HepG2 (cell line): ENCODE data around the gene HTR7.

Experiments used
- ARID2 ChIP-seq: sonication (generic); formaldehyde crosslinking; IDR thresholded peaks from 2 replicates; pipeline ENCODE4 v1.8.1; 2022; ENCODE audit warnings: mild to moderate bottlenecking, missing genetic modification reagents, borderline replicate concordance
- BRCA1 ChIP-seq: sonication (generic); formaldehyde crosslinking; IDR thresholded peaks from 2 replicates; pipeline ENCODE4 v1.4.0; 2020; ENCODE audit warnings: missing genetic modification reagents
- EED ChIP-seq: sonication (generic); formaldehyde crosslinking; IDR thresholded peaks from 2 replicates; pipeline ENCODE4 v1.5.0; 2020; ENCODE audit warnings: mild to moderate bottlenecking, missing genetic modification reagents
- MXD4 ChIP-seq: IDR thresholded peaks from 2 replicates; pipeline ENCODE4 v1.6.1; 2016; ENCODE audit warnings: mild to moderate bottlenecking, missing biosample characterization, missing genetic modification reagents
- NFRKB ChIP-seq: fragments of 450-650 bp; IDR thresholded peaks from 2 replicates; pipeline ENCODE4 v1.6.1; 2017
- POLR2A ChIP-seq, 2 experiments: IDR thresholded peaks; 2 replicates each; pipeline ENCODE4 v1.6.1; 2011; ENCODE audit warnings: low read depth in 2 of 2, low read length in 2 of 2, mild to moderate bottlenecking in 1 of 2, moderate library complexity in 1 of 2; ENCODE audit not compliant: insufficient read depth in 1 of 2
- SNAPC2 ChIP-seq: sonication (generic); formaldehyde crosslinking; IDR thresholded peaks from 2 replicates; pipeline ENCODE4 v1.8.1; 2022; ENCODE audit warnings: mild to moderate bottlenecking, missing genetic modification reagents
- SRF ChIP-seq: IDR thresholded peaks from 2 replicates; pipeline ENCODE4 v1.6.1; 2011; ENCODE audit warnings: mild to moderate bottlenecking, low read depth, low read length, moderate library complexity
- TRIM24 ChIP-seq: sonication (generic); formaldehyde crosslinking; IDR thresholded peaks from 2 replicates; pipeline ENCODE4 v1.8.0; 2022; ENCODE audit warnings: mild to moderate bottlenecking, missing genetic modification reagents
- TSC22D2 ChIP-seq: sonication (generic); formaldehyde crosslinking; IDR thresholded peaks from 2 replicates; pipeline ENCODE4 v1.5.1; 2020; ENCODE audit warnings: missing genetic modification reagents, mild to moderate bottlenecking, borderline replicate concordance
- TF ChIP-seq, protein P1 (sequence below): sonication (generic); formaldehyde crosslinking; IDR thresholded peaks from 2 replicates; pipeline ENCODE4 v1.5.0; 2020; ENCODE audit warnings: mild to moderate bottlenecking, missing genetic modification reagents, moderate library complexity
- TF ChIP-seq, protein P2 (sequence below): sonication (generic); formaldehyde crosslinking; IDR thresholded peaks from 2 replicates; pipeline ENCODE4 v1.4.0; 2020; ENCODE audit warnings: missing genetic modification reagents, mild to moderate bottlenecking, borderline replicate concordance
- TF ChIP-seq, protein P3 (sequence below): sonication (generic); formaldehyde crosslinking; IDR thresholded peaks from 2 replicates; pipeline ENCODE4 v1.4.0; 2020; ENCODE audit warnings: mild to moderate bottlenecking, low read depth, missing genetic modification reagents
- TF ChIP-seq, protein P4 (sequence below): IDR thresholded peaks from 2 replicates; pipeline ENCODE4 v1.6.1; 2012; ENCODE audit warnings: low read length, improper control_type of control experiment

DNA sequence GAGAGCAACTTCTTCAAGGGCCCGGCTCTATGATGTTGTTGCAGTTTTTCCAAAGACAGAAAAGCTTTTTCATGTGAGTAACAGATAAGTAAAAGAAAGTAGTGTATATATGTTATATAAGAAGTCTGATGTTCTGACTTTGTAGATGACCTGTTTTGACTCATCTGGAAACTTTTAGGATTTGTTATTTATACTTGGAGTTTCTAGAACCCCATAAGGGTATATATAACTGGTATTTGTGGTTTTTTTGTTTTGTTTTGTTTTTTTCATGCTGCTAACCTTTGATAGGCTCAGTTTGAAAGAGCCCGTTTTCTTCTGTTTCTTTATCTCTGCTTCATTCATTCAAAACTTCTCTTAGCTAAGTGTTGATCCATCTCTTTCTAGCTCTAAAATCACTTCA is 21.2 kb upstream of the HTR7 start:
- no peak for TF ChIP-seq SRF
- TF ChIP-seq, protein P1, sequence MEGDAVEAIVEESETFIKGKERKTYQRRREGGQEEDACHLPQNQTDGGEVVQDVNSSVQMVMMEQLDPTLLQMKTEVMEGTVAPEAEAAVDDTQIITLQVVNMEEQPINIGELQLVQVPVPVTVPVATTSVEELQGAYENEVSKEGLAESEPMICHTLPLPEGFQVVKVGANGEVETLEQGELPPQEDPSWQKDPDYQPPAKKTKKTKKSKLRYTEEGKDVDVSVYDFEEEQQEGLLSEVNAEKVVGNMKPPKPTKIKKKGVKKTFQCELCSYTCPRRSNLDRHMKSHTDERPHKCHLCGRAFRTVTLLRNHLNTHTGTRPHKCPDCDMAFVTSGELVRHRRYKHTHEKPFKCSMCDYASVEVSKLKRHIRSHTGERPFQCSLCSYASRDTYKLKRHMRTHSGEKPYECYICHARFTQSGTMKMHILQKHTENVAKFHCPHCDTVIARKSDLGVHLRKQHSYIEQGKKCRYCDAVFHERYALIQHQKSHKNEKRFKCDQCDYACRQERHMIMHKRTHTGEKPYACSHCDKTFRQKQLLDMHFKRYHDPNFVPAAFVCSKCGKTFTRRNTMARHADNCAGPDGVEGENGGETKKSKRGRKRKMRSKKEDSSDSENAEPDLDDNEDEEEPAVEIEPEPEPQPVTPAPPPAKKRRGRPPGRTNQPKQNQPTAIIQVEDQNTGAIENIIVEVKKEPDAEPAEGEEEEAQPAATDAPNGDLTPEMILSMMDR (CRISPR knock-in tag): no peak
- TF ChIP-seq POLR2A (IDR thresholded peaks at IDR 0.05; ENCODE audit: insufficient read depth in 1 of 2, low read depth in 2 of 2, low read length in 2 of 2): no peak
- TF ChIP-seq SNAPC2 (CRISPR knock-in tag): no peak
- no peak for TF ChIP-seq BRCA1 (CRISPR knock-in tag)
- TF ChIP-seq, protein P2, sequence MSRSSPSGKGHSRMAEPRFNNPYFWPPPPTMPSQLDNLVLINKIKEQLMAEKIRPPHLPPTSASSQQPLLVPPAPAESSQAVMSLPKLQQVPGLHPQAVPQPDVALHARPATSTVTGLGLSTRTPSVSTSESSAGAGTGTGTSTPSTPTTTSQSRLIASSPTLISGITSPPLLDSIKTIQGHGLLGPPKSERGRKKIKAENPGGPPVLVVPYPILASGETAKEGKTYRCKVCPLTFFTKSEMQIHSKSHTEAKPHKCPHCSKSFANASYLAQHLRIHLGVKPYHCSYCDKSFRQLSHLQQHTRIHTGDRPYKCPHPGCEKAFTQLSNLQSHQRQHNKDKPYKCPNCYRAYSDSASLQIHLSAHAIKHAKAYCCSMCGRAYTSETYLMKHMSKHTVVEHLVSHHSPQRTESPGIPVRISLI (CRISPR knock-in tag): no peak
- no peak for TF ChIP-seq NFRKB
- TF ChIP-seq MXD4 (CRISPR knock-in tag): no peak
- TF ChIP-seq ARID2 (CRISPR knock-in tag): no peak
- no peak for TF ChIP-seq TRIM24 (CRISPR knock-in tag)
- TF ChIP-seq TSC22D2: no peak
- TF ChIP-seq, protein P3, sequence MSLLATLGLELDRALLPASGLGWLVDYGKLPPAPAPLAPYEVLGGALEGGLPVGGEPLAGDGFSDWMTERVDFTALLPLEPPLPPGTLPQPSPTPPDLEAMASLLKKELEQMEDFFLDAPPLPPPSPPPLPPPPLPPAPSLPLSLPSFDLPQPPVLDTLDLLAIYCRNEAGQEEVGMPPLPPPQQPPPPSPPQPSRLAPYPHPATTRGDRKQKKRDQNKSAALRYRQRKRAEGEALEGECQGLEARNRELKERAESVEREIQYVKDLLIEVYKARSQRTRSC (CRISPR knock-in tag): no peak
- TF ChIP-seq EED (CRISPR knock-in tag): no peak
- TF ChIP-seq, protein P4, sequence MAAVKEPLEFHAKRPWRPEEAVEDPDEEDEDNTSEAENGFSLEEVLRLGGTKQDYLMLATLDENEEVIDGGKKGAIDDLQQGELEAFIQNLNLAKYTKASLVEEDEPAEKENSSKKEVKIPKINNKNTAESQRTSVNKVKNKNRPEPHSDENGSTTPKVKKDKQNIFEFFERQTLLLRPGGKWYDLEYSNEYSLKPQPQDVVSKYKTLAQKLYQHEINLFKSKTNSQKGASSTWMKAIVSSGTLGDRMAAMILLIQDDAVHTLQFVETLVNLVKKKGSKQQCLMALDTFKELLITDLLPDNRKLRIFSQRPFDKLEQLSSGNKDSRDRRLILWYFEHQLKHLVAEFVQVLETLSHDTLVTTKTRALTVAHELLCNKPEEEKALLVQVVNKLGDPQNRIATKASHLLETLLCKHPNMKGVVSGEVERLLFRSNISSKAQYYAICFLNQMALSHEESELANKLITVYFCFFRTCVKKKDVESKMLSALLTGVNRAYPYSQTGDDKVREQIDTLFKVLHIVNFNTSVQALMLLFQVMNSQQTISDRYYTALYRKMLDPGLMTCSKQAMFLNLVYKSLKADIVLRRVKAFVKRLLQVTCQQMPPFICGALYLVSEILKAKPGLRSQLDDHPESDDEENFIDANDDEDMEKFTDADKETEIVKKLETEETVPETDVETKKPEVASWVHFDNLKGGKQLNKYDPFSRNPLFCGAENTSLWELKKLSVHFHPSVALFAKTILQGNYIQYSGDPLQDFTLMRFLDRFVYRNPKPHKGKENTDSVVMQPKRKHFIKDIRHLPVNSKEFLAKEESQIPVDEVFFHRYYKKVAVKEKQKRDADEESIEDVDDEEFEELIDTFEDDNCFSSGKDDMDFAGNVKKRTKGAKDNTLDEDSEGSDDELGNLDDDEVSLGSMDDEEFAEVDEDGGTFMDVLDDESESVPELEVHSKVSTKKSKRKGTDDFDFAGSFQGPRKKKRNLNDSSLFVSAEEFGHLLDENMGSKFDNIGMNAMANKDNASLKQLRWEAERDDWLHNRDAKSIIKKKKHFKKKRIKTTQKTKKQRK: no peak
